DMS153 (cell line): ENCODE measurements around the gene ITGA1.
"Not testable (repeated sequence)": the region's sequence is repeated elsewhere in the genome, so short reads cannot be mapped to it uniquely, and the experiment has no call there.

ENCODE experiments used
- DNase-seq: peaks from one replicate; lab custom pipeline; 2025; lab: John Stamatoyannopoulos, UW

Gene ITGA1

GRCh38 chr5:52956915-52957747, 169.4 kb downstream of the ITGA1 start:
- no peak for DNase-seq

DNA sequence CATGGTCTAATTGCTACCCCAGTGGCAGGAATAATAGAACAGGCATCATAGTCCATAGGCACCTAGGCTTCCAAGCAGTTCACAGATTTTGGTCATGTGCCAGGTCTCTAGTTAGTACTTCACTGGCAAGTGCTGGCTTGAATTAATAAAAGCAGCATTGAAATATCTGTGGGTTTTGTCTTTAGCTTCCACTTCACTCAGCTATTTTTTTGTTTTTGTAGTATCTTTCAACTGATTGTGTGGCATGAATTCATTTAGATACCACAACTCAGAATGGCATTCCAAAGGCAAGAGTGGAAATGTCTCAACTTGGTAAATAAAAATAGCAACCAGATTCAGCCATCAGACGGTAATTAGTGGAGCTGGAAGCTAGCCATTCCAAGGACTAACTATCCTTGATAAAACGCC, 173.6 kb downstream of the ITGA1 start:
- DNase-seq: no peak

GRCh38 chr5:52963636-52964035, 175.9 kb downstream of the ITGA1 start:
- DNase-seq: no peak

DNA sequence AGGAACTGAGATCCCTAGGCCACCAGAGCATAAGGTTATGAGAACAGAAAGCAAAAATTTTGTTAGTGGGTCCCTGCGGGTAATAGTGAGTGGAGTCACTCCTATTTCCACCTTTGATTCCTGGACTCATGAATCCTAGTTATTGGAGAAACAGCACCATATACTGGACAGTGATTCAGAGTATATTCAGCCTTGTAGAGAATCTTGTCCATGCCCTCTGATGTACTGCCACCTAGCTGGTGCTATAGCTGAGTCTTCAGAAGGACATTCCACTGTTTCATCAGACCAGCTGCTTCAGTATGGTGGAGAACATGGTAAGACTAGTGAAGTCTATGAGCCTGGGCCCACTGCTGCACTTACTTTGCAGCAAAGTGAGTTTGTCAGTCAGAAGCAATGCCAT, 176.4 kb downstream of the ITGA1 start:
- no peak for DNase-seq

GRCh38 chr5:52976157-52976556, 188.4 kb downstream of the ITGA1 start:
- not testable (repeated sequence) for DNase-seq

DNA sequence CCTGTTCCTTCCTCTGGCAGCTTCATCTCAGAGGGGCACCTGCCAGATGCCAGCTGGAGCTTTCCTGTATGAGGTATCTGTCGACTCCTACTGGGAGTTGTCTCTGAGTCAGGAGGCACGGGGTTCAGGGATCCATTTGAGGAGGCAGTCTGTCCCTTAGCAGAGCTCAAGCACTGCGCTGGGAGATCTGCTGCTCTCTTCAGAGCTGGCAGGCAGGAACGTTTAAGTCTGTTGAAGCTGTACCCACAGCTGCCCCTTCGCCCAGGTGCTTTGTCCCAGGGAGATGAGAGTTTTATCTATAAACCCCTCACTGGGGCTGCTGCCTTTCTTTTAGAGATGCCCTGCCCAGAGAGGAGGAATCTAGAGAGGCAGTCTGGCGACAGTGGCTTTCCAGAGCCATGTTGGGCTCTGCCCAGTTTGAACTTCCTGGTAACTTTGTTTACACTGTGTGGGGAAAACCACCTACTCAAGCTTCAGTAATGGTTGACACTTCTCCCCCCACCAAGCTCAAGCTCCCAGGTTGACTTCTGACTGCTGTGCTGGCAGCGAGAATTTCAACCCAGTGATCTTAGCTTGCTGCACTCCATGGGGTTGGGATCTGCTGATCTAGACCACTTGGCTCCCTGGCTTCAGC, 189.7 kb downstream of the ITGA1 start:
- DNase-seq: no peak

DNA sequence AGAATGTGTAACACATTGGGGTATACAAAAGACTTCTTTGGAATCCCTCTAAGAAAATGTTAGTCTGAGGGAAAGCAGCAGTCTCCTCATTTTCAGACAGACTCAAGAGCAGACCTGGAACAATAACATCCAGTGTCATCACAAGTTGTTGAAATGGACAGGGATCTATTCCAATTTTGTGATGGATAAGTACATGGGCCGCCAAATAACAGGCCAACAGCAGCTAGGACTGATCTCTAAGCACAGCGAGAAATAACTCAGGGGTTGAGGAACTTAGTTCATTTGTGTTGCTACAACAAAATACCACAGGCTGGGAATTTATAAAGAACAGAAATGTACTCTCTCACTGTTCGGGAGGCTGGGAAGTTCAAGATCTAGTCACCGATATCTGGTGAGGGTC, 193.8 kb downstream of the ITGA1 start:
- DNase-seq: no peak

GRCh38 chr5:52983731-52984636, 196.3 kb downstream of the ITGA1 start:
- DNase-seq: no peak

DNA sequence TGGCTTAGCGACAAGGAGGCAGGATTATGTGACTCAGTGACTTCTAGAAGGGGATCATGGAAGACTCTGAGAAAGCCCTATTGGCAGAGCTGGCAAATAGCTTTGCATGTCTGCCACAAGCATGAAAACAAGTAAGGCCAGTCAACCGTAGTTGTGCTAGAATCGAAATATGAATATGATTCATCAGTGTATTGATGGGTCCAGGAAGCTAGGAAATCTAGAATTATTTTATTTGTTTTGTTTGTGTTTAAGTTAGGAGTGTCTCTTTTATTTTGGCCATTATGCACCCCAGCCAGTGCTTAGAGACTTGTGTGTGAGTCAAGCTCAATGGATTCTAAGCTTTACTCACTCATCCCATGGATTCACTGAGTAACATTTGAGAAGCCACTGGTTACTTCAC, 197.6 kb downstream of the ITGA1 start:
- DNase-seq: no peak

- no peak for DNase-seq
These were observed 200.1 kb downstream of the ITGA1 start for GRCh38 chr5:52987711-52988331.

DNA sequence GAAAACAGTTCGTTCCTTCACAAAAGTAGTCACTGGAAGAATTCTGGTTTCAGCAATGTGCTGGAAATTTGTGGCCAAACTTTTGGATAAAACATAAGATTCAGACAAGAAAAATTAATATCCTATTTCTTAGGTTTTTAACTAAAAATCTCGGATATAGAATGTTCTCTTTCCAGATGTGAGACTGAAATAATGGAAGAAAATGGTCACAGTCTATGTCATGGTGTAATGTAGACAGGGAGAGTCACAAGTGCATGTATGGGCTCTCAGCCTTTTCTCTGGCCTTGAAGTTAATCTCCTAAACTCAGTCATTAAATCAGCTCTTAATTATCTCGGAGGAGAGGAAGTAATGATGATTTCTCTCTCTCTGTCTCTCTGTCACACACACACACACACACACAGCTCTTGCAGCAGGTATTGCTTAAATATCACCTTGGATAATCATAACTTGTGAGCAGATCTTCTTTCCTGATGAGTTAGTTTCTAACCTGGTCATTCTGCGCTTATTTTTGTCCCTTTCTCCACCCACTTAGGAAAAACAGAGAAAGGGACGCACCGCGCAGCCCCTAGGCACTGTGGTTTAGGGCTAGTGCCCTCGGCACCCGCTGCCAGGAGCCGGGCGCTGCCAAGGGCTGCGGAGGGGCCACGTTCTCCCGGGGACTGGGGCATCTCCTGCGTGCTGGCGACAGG, 200.8 kb downstream of the ITGA1 start:
- DNase-seq: no peak

DNA sequence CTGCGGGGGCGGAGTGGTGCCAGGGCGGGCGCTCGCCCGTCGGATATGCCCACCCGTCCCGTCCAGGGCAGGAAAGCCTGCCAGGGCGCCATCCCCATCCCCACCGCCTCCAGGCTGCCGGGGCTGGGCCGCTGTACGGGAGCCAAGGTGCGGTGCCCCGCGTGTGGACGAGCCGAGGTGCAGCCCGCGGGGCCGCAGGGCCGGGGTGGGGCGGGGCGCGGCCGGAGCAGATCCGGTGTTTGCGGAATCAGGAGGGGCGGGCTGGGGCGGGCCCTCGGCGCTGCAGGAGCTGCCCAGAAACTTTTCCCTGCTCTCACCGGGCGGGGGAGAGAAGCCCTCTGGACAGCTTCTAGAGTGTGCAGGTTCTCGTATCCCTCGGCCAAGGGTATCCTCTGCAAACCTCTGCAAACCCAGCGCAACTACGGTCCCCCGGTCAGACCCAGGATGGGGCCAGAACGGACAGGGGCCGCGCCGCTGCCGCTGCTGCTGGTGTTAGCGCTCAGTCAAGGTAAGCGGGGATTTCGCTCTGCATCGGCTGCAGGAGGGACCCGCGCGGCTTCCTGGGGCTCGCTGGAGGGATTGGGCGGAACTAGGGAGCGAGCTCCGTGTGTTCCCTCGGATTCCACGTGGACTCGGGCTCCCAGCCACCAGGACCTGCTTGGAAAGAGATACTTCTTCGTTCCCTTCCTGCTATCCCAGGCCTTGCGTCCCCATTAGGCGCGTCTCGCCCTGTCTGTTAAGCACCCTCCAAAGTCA, 201.5 kb downstream of the ITGA1 start, which contains the start of gene ITGA2:
ITGA2 (plus strand) TSS at position 328 of the 756 bp plus-strand sequence; CDS start at position 445, 117 bp downstream.
- no peak for DNase-seq

DNA sequence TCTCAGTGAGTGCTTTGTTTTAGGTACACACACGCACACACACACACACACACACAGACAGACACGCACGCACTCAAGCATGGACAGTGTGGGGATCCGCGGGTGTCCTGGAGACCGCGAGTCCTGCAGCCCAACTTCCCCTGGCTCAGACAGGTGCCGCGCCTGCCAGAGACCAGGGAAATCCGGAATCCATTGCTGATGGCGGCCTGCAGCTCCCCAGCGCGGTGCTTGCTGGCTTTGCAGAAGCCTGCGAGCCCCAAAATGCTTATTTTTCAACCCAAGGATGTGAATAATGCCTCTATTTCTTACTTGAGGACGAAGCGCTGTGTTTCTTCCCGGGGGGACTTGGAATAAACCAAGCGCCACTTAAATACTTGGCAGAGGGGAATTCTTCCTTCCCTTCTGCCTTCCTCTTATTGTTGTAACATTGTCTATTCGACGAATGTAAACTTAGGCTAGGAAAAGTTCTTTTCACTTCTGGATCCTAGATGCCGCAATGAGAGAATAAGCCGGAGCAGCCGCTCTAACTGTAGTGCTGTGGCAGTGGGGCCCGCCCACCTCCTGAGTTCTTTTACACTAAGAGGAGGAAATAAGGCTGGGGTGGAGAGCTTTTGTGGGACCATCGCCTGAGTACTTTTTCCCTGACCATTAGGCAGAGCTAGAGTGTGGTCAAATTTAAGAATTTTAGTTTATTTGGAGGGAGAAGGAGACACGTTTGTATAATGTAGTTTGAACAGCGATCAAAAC, 202.2 kb downstream of the ITGA1 start:
- no peak for DNase-seq

DNA sequence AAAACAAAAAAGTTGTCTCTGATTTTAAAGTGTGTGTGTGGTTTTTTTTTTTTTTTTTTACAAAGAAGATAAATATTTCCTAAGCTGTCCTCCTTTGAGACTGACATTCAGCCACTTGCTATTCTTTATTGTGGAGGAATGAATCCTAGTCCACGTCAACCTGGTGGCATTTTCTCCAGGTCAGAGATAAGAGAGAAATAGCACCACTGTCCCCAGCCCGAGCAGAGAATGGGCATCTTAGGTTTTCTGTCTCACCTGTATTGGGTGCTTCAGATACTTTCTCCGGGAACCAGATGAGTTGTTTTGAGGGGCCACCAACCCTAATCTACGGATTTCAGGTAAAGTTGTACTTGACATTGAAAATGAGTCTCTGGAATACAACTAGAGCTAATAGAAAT, 202.8 kb downstream of the ITGA1 start:
- no peak for DNase-seq

DNA sequence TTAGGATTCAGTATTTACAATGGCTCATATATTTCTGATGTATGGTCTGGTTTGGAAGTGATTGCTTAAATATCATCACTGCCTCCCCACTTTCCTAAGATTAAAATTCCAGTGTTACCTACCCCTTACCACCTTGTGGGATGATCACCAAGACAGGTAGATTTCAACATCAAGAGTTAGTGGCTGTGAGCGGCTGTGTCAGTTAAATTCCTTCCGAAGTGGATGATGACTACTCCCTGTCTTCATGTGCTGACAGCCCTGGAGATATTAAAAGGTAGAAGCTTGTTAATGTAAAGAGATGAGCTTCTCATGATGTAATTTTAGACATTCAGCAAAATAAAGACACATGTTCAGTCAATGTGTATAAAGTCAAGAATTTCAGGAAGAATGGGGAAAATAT, 205.7 kb downstream of the ITGA1 start:
- DNase-seq: no peak

- DNase-seq: no peak
These were observed 206.6 kb downstream of the ITGA1 start for GRCh38 chr5:52994266-52994665.

DNA sequence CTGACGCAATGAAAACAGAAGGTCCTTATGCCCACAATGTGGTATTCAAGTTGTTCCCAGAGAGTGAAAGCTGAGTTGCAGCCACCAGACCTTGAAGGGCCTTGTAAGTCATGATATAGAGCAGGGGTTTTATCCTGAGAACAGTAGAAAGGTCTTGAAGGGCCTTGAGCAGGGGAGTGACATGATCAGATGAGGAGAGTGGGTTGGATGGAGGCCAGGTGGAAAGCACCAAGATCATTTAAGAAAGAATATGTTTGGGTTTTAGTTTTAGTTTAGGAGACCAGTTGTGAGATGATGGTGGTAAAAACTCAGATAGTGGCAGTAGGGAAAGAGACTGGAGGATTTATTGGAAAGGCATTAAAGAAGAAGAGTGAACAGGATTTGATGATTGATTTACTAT, 207.4 kb downstream of the ITGA1 start:
- DNase-seq: no peak

DNA sequence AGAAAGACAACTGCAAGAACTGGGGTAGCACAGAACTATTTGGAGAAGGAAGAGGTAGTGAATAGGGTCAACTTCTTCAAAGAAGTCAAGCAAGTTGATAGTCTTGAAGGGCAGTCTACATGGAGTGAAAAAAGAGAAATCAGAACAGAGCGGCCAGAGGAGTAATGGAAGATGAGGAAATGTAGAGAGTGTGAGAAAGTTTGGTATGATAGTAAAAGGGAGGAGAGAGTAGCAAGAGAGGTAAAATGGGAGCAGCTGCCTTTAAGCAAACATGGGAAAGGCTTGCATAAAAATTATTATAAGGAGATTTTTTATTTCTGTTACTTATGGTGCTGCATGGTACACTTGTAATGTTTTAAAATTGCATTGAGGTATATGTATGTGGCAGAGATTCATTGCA, 208.2 kb downstream of the ITGA1 start:
- no peak for DNase-seq

GRCh38 chr5:52996979-52997378, 209.3 kb downstream of the ITGA1 start:
- no peak for DNase-seq

- no peak for DNase-seq
These were observed 209.7 kb downstream of the ITGA1 start for GRCh38 chr5:52997424-52997823.
